ENCODE measurements around the gene GOLT1B.

DNA sequence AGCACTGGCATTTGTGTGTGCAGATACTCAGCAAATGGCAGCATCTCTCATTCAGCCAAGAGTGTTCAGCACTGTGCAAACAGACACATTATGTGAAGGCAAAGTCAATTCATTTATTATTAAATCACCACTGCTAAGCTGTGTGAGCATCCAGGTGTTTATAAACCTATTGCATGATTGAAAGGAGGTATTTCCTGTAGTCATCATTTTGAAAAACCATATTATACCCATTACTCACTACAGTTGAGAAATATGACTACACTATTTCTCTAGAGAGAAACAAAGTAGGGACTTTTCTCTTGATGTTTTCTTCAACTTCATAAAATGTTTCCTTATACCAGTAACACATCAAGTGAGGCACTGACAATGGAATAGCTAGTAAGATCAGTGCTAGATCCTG lies 38.2 kb downstream of the GOLT1B start:
- no peak for TF ChIP-seq CTCF (conservative IDR thresholded peaks at IDR 0.05; ENCODE audit: low read depth, low read length)
- no peak for TF ChIP-seq EZH2 (IDR thresholded peaks at IDR 0.05; ENCODE audit: borderline replicate concordance, low read depth, low read length, poor library complexity, severe bottlenecking)

Data from A673 (cell line).